GM19467 (cell line): Measurements from ENCODE around the gene CACNA1A.

Experiments
- ATAC-seq: cut with Tn5 transposase; IDR thresholded peaks from one replicate; pipeline ENCODE4 v1.9.1; 2021; ENCODE audit warnings: mild to moderate bottlenecking, moderate library complexity; ENCODE audit not compliant: unreplicated experiment

CACNA1A gene

DNA sequence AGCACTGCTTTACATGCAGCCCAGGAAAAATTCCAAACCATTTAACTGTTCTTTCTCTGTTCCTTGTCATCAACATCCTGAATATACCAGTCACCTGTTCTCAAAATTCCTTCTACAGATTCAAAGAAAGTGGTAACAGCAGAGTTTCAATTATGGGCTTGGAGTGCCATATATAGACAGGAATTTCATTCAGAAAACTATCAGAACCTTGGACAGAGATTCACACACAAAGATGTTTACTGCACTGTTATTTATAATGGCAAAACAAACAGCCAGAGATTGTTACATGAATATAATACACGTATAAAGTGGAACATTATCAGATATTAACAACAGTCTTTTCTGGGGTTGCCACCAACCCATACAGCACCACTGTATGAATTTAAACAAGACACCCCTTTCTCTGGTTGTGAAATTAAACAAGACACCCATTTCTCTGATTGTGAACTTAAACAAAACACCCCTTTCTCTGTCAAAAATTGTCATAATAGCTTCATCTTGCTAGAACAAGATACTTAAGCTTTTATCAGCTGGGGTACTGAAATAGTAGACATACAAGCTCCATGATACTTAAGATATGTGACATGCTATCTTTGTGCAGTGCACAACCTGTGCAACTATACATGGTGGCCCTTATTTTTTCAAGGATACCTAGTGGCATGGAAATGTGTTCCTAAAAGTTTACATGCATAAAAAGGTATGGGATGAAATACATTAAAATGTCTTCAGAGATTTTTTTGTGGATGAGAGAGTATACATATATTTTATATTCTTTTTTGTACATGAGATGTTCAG, 12.6 kb downstream of the CACNA1A start:
- no peak for ATAC-seq

DNA sequence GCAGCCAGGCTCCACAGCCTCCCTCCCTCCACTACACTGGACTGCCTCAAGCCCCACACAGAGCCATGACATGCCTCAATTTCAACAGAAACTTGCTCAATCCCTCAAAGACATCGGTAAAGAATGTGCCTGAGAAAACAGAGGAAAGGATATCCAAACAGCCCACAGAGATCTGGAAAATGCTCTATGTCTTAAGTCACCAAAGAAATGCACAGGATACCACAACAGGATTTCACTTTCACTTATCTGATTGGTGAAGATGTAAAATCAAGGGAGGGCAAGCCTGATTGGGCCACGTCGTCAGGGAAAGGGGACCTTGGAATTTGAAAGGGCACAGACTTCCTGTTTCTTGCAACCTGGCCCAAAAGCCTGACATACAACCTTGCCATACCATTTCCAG, 14.2 kb downstream of the CACNA1A start:
- ATAC-seq, result no peak

DNA sequence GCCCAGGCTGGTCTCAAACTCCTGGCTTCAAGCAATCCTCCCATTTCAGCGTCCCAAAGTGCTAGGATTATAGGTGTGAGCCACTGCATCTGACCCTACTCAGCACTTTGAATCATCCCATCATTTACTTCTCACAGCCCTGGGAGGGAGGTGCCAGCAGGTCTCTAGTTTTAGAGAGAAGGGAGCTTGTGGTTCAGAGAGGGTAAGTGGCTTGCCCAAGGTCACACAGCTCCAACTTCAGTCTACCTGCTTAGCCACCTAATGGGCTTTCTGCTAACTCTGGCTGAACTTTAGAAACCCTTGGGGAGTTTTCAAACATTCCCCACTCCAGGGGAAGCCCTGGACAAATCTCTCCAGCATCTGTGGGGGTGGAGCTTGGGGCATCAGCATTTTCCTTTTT, 18.3 kb downstream of the CACNA1A start:
- no peak for ATAC-seq

DNA sequence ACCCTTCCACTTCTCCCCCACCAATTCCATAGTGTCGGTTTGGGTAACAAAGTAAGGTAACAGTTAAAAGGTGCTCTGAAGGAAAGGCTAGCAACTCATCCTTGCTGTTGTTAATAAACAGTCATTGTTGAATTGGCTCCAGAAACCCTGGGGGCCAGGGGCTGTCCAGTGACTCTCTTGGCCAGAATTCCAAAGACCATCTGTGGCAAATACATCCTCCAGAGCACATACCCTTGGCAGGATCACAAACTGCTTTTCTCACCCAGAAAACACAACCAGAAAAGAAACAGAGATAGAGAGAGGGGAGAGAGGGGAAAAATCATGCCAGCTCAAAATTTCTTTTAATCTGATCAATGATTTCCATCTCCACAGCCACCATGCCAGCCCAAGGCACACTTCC, 22.1 kb downstream of the CACNA1A start:
- no peak for ATAC-seq

DNA sequence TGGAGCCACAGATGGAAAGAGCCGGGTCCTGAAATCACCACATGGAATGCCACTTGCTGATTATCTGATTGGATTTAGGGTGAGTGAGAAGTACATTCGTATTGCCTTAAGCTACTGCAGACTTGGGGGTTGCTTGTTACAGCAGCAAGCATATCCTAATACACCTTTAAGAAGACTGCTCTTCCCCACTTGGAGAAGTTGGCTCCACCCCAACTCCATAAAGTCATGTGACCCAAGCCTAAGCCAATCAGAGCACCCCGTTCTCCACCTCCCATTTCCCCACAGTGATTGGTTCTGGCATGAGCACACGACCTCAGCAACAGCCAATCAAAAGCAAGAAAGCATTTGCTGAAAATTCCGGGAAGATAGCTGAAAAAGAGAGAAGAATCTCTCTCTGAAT, 23.1 kb downstream of the CACNA1A start:
- ATAC-seq, result no peak

DNA sequence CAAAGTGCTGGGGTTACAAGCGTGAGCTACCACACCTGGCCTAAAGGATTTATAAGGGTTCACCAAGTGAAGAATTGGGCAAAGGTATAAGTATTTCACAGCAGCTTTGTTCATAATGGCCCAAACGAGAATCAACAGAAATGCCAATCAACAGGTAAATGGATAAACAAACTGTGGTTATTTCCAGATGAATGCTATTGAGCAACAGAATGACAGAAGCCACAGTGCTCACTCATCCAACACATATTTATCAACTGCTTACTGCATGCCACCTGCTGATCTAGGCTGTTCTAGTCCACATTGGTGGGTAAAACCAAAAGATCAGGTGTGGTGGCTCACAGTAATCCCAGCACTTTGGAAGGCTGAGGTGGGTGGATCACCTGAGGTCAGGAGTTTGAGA, 27.7 kb downstream of the CACNA1A start:
- ATAC-seq, result no peak

DNA sequence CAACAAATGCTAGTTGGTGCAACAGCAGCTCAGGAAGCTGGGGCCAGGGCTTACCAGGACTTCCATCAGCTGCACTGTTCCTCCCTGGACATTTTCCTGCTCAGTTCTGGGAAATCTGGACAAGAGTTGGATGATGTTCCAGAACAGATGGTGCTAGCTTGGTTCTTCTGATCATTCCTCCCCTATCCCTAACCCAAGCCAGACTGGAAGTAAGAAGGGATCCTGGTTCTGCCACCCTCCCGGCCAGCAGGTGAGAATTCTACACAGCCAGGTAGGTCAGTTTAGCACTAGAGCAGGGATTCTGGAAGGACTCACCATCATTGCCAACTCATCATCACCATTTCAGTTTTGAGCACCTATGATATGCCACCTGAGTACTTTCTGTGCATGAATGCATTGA, 30.2 kb downstream of the CACNA1A start:
- ATAC-seq, result no peak

DNA sequence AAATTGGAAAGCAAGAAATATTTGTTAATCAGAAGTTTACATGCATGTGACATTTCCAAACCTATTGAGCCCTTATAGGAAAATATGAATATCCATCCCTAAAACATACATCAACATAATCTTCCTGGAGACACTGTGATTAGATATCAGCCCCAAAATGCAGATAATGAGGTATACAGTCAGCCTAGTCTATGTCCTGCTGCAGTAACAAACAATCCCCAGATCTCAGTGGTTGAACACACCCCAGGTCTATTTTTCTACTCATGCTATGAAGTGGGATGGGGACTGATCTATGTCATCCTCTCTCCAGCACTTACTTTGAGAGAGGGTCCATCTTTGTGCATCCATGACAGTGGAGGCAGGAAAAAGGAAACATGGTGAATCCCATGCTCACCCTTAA, 31.2 kb downstream of the CACNA1A start:
- no peak for ATAC-seq

DNA sequence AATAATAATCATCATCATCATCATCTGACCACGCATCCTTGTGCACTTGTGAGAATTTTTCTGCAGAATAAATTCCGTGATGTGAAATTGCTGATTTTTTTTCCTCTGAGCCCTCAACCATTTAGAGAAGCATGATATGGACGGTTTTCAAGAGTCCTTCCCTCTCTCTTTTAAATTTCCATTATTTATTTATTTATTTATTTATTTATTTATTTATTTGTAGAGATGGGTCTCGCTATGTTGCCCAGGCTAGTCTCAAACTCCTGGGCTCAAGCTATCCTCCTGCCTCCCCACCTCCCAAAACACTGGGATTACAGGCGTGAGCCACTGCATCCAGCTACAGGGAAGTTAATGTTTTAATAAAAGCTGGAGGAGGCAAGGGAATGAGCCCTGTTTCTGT, 39.6 kb downstream of the CACNA1A start:
- ATAC-seq, result no peak

DNA sequence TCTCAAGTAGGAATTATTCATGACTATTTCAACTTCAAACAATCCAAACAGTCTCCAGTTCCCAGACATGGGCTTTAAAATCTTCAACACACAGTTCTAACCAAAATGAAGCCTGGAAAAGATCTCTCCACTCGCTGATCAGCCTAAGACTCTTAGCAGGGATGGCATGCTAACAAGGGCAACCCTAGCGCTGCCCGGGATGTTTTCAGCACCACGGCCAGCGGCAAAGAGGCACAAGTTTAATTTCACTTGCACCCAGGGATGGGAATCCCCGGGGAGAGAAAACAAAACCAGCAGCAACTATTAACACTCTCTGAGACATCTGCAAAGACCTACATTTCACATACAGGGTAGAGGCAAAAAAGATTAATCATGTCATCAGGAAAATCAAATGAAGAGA, 43.0 kb downstream of the CACNA1A start:
- ATAC-seq, result no peak

DNA sequence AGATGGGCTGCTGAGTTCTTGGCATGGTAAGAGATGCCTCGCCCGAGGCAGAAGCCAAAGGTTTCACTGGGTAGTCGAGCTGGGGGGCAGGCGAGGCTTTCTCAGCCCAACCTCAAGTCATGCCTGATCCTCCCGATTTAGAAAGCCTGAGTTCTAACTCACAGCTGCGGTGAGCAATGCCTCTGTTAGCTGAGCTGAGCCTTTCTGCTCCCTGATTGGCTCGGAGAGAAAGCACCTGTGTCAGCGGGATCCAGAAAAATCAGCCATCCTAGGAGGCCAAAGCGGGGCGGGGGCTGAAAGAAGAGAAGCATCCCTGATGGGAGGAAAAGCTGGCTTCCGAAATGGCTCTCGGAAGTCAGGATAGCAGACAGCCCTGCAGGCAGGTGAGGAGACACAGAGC, 44.7 kb downstream of the CACNA1A start:
- no peak for ATAC-seq

DNA sequence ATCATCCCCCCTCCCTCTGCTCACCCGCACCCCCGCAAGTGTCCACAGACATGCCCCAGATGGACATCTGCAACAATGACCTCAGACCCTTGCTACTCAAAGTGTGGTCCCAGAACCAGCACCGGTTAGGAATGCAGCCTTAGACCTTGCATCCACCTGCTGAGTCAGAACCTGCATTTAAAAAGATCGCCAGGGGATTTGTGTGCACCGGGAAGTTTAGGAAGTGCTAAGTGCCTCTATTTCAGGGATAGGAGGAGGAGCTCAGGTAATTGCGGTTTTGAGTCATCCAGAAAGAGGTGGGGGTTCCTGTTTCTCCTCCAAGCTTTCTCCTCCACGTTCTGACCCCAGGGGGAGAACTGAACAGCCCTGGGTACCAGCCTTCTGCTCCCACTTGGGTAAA, 46.2 kb downstream of the CACNA1A start:
- no peak for ATAC-seq

DNA sequence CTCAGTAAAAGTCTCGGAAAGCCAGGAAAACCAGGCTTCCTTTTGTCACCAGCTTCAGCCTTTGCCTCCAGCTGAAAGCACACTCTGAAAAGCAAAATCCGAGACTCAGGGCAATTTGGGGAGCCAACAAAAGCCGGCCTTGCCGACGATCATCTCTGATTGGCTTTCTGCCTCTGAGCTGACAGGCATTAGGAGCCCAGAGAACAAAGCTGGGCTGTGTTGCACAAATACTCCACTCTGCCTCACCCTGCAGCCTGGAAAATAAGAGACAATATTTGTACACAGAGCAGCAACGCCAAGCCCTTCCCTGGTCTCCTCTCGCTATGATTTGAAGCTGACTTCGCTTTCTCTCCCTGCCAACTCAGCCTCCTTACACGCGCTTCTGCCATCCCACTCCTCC, 46.9 kb downstream of the CACNA1A start:
- ATAC-seq, result no peak

DNA sequence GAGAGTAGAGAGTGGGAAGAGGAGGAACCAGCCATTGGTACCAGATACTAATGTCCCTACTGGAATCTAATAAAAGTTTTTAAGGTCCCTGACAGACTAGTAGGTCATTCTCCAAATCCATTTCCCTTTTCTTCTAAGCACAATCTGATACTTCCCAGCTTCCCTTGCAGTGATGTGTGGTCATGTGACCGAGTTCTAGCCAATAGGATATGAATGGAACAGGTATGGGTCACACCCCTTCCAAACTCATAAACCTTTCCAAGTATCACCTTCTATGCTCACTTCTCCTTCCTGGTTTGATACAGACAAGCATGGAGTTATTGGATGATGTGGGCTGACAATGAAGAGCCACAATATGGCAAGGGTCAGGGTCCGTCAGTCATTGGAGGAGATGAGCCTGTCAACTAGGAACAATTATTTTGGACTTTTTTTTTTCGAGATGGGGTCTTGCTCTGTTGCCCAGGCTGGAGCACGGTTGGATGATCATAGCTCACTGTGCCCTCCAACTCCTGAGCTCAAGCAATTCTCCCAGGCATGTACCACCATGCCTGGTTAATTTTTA, 54.8 kb downstream of the CACNA1A start:
- ATAC-seq, result no peak

DNA sequence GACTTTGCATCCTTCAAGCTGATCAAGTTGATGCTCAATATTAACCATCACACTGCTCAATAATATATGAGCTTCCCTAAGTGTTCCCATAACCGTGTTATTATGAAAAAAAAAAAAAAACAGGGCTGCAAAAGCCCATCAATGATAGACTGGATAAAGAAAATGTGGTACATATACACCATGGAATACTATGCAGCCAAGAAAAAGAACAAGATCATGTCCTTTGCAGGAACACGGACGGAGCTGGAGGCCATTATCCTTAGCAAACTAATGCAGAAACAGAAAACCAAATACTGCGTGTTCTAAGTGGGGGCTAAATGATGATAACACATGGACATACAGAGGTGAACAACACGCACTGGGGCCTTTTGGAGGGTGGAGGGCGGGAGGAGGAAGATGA, 58.3 kb downstream of the CACNA1A start:
- ATAC-seq, result no peak

DNA sequence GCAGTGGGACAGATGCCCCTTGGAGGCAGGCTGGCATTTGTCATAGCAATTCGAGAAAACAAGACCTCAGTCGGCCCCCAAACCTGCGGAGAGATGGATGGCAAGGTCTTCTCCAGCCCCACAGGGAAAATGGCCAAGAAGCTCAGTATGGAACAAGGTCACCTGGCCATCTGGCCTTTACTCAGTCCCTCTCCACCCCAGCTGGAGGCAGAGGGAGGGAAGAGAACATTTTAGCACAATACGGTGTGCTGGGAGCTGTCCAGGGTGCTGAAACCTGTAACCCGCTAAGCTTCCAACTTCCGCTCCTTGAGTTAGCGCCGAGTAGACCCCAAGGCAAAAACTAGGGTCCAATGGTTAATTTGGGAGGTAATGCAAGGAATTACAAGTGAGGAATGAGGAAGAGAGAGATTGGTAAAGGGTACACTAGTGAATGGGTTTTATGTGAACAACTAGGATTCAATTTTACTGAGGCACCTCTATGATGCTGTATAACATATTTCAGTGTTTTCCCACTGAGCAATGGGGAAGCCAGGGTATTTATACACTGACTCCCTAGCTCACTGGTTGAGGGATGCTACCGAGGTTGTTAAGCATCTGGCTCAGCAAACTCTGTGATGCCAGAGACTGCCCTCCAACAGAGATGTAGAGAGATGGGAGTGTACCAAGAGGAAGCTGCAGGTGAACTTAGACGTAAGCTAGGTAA, 64.3 kb downstream of the CACNA1A start:
- no peak for ATAC-seq

DNA sequence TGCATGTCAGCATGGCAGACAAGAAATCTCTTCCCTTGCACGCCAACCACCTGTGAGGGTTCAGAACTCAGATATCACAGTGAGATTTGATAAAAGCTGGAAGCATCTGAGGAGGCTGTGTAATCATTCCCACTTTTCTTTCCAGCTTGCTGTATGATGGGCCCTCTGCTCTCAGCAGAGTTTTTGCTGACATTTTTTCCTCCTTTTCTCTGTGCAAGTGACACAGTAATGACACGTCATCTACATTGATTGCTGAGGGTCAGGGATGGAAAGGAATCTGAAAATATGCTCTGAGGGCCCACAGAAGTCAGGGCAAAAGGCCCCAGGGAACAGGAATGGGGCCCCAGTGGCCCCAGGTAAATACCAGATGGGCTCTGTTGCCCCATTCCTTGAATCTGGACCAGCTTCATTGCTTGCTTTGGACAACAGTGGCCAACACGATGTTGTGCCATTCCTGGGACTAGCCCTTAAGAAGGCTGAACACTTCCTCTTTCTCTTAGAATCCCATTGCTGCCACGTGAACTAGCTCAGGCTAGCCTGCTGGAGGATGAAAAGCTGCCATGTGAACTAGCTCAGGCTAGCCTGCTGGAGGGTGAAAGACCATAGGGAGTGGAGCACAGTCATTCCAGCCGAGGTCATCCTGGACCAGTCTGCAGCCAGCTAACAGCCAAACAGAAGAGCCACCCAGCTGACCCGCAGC, 68.2 kb downstream of the CACNA1A start:
- no peak for ATAC-seq

DNA sequence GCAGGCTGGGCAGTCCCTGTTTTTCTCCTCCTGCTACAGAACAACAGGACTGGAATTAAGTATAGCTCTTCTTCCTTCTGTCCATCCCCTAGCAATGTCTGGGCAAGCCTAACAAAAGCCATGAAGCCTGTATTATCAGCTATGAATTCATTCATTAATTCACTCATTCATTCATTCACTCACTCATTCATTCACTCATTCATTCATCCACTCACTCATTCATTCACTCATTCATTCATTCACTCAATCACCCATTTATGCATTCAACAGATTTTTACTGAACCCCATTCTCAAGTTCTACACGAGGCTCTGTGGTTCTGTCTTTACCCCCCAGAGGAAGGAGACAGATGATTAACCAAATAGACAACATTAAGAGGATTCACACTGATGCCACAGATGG, 69.9 kb downstream of the CACNA1A start:
- no peak for ATAC-seq

DNA sequence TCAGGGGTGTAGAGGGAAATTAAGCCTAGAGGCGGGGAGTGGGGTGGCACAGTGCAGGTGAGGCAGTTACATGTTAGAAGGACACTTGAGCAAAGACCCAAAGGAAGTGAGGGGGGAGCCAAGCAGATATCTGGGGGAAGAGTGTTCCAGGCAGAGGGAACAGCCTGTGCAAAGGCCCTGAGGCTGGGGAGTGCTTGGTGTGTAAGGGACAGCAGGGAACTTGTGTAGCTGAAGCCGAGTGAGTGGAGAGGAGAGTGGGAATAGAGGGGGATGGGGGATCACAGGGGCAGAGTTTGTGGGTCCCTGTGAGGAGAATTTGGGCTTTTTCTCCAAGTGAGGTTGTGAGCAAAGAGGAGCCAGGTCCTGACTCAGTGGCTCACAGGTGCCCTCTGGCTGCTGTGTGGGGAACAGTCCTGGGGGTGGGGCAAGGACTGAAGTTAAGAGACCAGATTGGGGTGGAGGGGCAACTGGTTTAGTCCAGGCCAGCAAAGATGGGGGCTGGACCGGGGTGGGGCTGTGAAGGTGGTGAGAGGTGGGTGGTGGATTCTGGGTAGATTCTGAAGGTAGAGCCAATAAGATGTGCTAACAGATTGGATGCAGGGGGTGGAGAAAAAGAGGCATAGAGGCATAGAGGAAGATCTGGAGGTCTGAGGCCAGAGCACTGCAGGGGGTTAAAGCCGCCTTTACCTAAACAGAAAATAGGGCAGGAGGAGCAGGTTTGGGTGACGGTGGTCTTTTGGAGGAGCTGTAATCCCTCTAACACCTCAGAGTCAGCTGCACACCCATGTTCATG, 75.3 kb downstream of the CACNA1A start:
- no peak for ATAC-seq

DNA sequence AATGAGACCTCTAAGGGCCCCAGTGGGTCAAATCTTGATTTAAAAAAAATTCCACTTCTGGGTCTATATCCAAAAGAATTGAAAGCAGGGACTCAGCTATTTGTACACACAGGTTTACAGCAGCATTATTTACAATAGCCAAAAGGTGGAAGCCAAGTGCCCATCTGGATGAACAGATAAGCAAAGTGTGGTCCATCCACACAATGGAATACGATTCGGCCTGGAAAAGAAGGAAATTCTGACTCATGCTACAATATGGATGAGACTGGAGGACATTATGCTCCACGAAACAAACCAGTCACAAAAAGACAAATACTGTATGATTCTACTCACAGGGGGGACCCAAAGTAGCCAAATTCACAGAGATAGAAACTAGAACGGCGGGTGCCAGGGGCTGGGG, 76.7 kb downstream of the CACNA1A start:
- no peak for ATAC-seq

DNA sequence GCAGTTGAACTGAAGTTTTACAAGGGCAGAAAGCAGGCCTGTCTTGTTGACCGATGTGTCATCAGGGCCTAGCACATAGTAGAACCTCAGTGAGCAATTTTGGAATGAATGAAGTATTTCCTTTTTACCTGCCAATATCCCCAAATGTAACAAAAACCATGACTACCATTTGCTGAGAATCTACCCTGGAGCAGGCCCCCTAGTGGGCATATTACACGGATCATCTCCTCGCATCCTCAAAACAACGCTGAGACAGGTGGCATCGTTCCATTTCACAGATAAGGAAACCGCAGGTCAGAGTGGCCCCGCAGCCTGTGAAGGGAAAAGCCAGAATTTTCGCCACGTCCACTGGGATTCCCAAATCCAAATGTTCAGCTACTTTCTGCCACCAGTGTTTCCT, 77.9 kb downstream of the CACNA1A start:
- ATAC-seq, result no peak
